22Rv1 (cell line): ENCODE data around the gene SIRT2.

Experiments used
- H3K27ac ChIP-seq: fragments of 450-650 bp; 2 replicates; pipeline ENCODE4 v1.5.1; 2017
- CTCF ChIP-seq: fragments of 450-650 bp; IDR thresholded peaks from 2 replicates; pipeline ENCODE4 v1.5.1; 2017; ENCODE audit warnings: mild to moderate bottlenecking
- ZFX ChIP-seq: fragments of 450-650 bp; IDR thresholded peaks from 2 replicates; pipeline ENCODE4 v1.6.1; 2017; ENCODE audit warnings: antibody characterized with exemption, borderline replicate concordance

The SIRT2 gene

GRCh38 chr19:38918526-38918925, 19.1 kb upstream of the SIRT2 start:
- no peak for TF ChIP-seq ZFX
- no peak for TF ChIP-seq CTCF
- H3K27ac ChIP-seq: no peak overlapping the region

GRCh38 chr19:38917921-38918491, 18.6 kb upstream of the SIRT2 start:
- no peak overlapping the region for H3K27ac ChIP-seq
- TF ChIP-seq ZFX (no peak), CTCF (no peak)

DNA sequence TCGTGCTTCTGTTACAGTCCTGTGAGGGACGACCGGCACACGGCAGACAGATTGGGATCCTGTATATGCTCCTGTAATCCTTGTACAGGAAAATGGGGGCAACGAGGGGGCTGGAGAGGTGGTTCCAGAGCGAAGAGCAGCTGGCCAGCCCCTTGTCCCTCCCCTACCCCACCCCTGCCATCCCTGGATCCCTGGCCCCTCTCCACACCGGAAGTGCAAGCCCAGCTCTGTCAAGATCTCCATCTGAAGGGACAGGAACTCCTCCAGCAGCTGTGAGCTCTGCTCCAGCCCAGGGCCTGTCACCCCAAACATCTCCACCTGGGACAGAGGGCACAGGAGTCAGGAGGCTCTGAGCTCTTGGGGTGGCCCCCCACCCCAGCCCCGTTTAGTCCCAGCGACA, 18.1 kb upstream of the SIRT2 start:
- no peak overlapping the region for H3K27ac ChIP-seq
- TF ChIP-seq ZFX: no peak
- TF ChIP-seq CTCF: no peak

DNA sequence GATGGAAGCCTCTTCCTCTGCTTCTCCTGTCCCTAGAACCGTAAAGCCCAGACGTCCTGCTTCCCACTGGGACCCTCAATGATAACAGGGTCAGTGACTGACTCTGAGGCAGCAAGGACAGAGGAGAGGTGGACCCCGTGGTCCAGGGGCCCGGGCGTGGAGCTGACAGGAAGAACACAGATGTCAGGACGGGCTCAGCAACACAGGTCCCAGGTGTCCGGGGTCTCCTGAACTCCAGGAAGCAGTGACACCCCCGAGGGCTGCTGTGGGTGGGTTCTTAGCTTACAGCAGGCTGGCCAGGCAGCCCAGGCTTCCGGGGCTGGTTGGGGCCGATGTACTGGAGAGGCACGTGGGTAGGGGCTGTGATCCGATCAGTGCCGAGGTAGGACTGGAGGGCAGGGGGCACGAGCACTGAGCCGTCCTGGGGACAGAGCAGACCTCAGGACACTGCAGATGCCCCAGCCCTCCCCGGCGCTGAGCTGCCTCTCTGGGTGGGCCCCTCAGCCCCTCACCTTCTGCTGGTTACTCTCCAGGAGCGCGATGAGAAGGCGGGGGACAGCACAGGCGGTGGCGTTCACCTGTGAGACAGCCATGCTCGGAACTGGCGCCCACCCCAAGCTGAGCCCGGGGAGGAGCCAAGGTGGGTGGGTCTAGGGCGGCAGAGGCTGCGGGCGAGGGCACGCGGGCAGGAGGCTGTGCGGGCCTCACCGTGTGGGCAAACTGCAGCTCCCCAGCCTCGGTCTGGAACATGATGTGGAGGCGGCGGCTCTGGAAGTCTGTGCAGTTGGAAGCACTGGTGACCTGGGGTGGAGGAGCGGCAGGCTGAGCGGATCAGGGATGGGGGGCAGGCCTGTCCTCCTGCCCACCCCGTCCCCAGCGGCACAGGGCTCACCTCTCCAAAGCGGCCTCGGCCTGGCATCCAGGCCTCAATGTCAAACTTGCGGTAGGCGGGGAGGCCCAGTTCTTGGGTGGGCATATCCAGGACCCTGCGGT, 16.2 kb upstream of the SIRT2 start:
- TF ChIP-seq ZFX (no peak), CTCF (no peak)
- no peak overlapping the region for H3K27ac ChIP-seq

DNA sequence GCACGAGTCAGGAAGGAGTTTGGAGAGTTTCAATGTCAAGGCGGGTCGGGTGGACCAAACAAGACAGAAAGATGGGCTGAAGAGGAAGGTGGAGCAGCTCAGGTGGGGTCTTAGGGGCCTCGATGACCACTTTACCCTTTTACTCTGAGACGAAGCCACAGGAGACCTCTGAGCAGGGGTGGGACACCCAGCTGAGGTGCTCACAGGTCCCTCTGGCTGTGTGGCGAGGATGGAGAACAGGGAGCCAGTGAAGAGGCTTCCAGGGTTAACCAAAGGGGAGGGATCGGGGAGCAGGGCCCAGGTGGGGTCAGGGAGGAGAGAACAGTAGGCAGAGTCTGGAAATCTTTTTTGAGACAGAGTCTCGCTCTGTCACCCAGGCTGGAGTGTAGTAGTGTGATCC, 14.5 kb upstream of the SIRT2 start:
- H3K27ac ChIP-seq: no peak overlapping the region
- TF ChIP-seq CTCF: no peak
- no peak for TF ChIP-seq ZFX

DNA sequence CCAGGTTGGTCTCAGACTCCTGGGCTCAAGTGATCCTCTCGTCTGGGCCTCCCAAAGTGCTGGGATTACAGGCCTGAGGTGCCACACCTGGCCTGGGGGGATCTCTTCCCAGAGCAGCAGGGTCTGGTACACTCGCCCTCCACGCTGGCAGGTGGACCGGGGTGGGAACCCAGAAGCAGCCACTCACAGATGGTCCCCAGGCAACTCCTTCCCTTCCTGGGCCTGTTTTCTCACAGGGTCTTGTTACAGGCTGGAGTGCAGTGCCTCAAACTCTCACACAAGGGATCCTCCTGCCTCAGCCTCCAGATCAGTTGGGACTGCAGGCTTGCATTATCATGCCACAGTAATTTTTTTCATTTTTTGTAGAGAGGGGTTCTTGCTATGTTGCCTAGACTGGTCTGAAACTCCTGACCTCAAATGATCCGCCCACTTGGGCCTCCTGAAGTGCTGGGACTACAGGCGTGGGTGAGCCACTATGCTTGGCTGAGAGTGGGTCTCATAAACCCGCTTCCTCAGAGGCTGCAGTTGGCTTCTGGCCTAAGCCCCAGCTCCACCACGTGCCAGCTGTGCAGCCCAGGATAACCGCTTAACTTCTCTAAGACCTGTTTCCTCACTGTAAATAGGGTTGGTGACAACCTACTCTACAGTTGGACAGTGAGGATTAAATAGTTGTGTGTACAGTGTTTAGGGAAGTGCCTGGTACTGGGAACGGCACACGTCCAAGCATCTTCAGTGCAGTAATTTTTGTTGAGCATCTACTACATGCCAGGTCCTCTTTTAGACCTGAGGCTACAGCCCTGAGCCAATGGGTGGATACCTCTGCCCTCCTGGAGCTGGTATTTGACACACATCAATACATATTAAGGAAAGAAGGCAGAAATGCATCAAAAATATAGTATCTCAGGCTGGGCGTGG, 13.4 kb upstream of the SIRT2 start:
- TF ChIP-seq ZFX (no peak), CTCF (no peak)
- no peak overlapping the region for H3K27ac ChIP-seq
